ENCODE measurements around the gene DMWD.

Gene DMWD

GRCh38 chr19:45742969-45743368, 49.7 kb downstream of the DMWD start:
- no peak for DNase-seq

DNA sequence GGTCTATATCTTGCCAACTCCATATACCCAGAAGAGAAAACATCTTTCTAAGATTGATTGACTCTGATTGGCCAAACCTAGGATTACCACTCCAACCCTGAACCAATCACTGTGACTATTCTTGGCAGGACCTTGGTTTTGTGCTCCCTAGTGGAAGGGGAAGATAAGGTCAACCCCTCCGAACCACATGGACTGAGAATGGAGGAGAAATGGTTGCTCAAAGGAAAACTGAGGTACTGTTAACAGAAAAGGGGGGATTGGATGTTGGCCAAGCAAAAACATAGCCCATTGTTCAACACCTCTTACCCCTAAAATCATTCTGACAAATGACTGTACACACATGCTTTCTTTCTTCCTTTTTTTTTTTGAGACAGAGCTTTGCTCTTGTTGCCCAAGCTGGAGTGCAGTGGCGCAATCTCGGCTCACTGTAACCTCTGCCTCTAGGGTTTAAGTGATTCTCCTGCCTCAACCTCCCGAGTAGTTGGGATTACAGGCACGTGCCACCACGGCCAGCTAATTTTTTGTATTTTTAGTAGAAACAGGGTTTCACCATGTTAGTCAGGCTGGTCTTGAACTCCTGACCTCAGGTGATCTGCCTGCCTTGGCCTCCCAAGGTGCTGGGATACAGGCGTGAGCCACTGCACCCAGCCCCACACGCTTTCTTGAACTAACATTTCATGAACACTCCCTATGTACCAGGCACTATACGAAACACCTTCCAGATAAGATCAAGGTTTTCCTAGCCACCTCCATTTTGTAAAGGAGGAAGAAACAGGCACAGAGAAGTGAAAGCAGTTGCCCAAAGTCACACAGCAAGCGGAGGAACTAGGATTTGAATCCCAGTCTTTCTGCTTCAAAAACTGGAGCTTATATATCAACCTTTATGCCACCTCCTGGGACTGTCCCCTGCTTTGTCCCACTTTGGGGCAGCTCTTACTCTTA, 52.9 kb downstream of the DMWD start:
- no peak for DNase-seq

- no peak for DNase-seq
Observed at GRCh38 chr19:45733160-45733810, 59.4 kb downstream of the DMWD start, which contains the start of gene MEIOSIN. Gene MEIOSIN, plus strand, starts transcription at chr19:45733439. Its CDS starts 1,938 bp downstream, at chr19:45735377.
